DOHH2 (cell line): ENCODE measurements around the gene C1RL.

Experiments used
- CTCF ChIP-seq: fragments of 200-600 bp; sonication (generic); IDR thresholded peaks from one replicate; pipeline ENCODE4 v1.5.1; 2014; ENCODE audit warnings: antibody characterized with exemption, mild to moderate bottlenecking, low read depth, low read length; ENCODE audit not compliant: poor library complexity, severe bottlenecking
- EZH2phosphoT487 ChIP-seq: fragments of 200-600 bp; sonication (generic); IDR thresholded peaks from 2 replicates; pipeline ENCODE4 v1.6.1; 2017; ENCODE audit warnings: borderline replicate concordance, mild to moderate bottlenecking, antibody characterized with exemption, low read length, moderate library complexity, mixed read lengths

- TF ChIP-seq CTCF (no peak), EZH2phosphoT487 (no peak)
Measured at GRCh38 chr12:7061138-7061537, 47.9 kb downstream of the C1RL start.
